ENCODE results near the gene LDHAL6B.
A peak's percentile ranks its signal among the peaks of the same experiment; 100 is the strongest.

LDHAL6B gene

GRCh38 chr15:59247364-59247763 is 40.7 kb downstream of the LDHAL6B start:
- no peak overlapping the region for H3K4me3 ChIP-seq (replicated peaks; ENCODE audit: low read depth, low read length)
- peak; percentile 56 for TF ChIP-seq CTCF (IDR thresholded peaks at IDR 0.05; ENCODE audit: low read depth, low read length, missing control alignments)
- peak; percentile 46 for DNase-seq (ENCODE audit: extremely low read depth, low read depth)

GRCh38 chr15:59249816-59250215 is 43.2 kb downstream of the LDHAL6B start:
- no peak for DNase-seq (ENCODE audit: extremely low read depth, low read depth)
- TF ChIP-seq CTCF (IDR thresholded peaks at IDR 0.05; ENCODE audit: low read depth, low read length, missing control alignments): no peak
- no peak overlapping the region for H3K4me3 ChIP-seq (replicated peaks; ENCODE audit: low read depth, low read length)

- no peak for DNase-seq (ENCODE audit: extremely low read depth, low read depth)
- TF ChIP-seq CTCF (IDR thresholded peaks at IDR 0.05; ENCODE audit: low read depth, low read length, missing control alignments): no peak
- H3K4me3 ChIP-seq (replicated peaks; ENCODE audit: low read depth, low read length): no peak overlapping the region
These were observed 43.6 kb downstream of the LDHAL6B start for GRCh38 chr15:59250249-59250648.

- TF ChIP-seq CTCF (IDR thresholded peaks at IDR 0.05; ENCODE audit: low read depth, low read length, missing control alignments): no peak
- DNase-seq (ENCODE audit: extremely low read depth, low read depth): no peak
- no peak overlapping the region for H3K4me3 ChIP-seq (replicated peaks; ENCODE audit: low read depth, low read length)
These were observed 44.6 kb downstream of the LDHAL6B start for GRCh38 chr15:59251001-59251845.

GRCh38 chr15:59252137-59252536 is 45.5 kb downstream of the LDHAL6B start:
- no peak for TF ChIP-seq CTCF (IDR thresholded peaks at IDR 0.05; ENCODE audit: low read depth, low read length, missing control alignments)

GRCh38 chr15:59255680-59256336 is 49.2 kb downstream of the LDHAL6B start:
- H3K4me3 ChIP-seq (replicated peaks; ENCODE audit: low read depth, low read length): no peak overlapping the region
- no peak for DNase-seq (ENCODE audit: extremely low read depth, low read depth)
- no peak for TF ChIP-seq CTCF (IDR thresholded peaks at IDR 0.05; ENCODE audit: low read depth, low read length, missing control alignments)

More at GRCh38 chr15:59252137-59252536, 45.5 kb downstream of the LDHAL6B start:
- DNase-seq (ENCODE audit: extremely low read depth, low read depth): no peak
- H3K4me3 ChIP-seq (replicated peaks; ENCODE audit: low read depth, low read length): no peak overlapping the region
